GM12874 (cell line): Measurements from ENCODE around the gene NEDD4L.

Experiments
- CTCF ChIP-seq: IDR thresholded peaks from 2 replicates; pipeline ENCODE4 v1.5.1; 2011; ENCODE audit warnings: low read depth, mild to moderate bottlenecking, control low read depth, low read length, moderate library complexity; ENCODE audit not compliant: insufficient read depth

The NEDD4L gene

GRCh38 chr18:58188996-58189395 is 145.0 kb downstream of the NEDD4L start:
- no peak for TF ChIP-seq CTCF

GRCh38 chr18:58190842-58191530 is 147.0 kb downstream of the NEDD4L start:
- TF ChIP-seq CTCF, result no peak

GRCh38 chr18:58191626-58192025 is 147.6 kb downstream of the NEDD4L start:
- no peak for TF ChIP-seq CTCF

- no peak for TF ChIP-seq CTCF
Measured at GRCh38 chr18:58192519-58192918, 148.5 kb downstream of the NEDD4L start.

- TF ChIP-seq CTCF, result peak; percentile 29; the same call in 1 of the 2 replicates
Measured at GRCh38 chr18:58194028-58194427, 150.0 kb downstream of the NEDD4L start.

GRCh38 chr18:58195278-58195765 is 151.3 kb downstream of the NEDD4L start:
- no peak for TF ChIP-seq CTCF

- TF ChIP-seq CTCF, result no peak
Measured at GRCh38 chr18:58196164-58196563, 152.1 kb downstream of the NEDD4L start.
